ENCODE data around the gene FCMR. TPM values are rescaled to one million over a fixed set of nuclear protein-coding genes. Genes with fewer than 3 reads are reported as not detected.

Gene FCMR
- total and polyA plus RNA-seq, 2 donors (not counting 1 experiment from before 2014, with no cell fraction given): 711 to 931 TPM

- Histone ChIP-seq H2AFZ (ENCODE audit: insufficient read depth, low read depth, low read length, poor library complexity, severe bottlenecking) (peak overlapping the region; percentile 27), H3K9me3 (ENCODE audit: control extremely low read depth in 1 of 3, control insufficient read depth in 2 of 3, insufficient read depth in 1 of 3, low read length in 2 of 3) (no peaks in the 10 kb centered on the region), H3K36me3 (replicated peaks in 1 of 2; ENCODE audit: control extremely low read depth in 1 of 2, control insufficient read depth in 1 of 2, extremely low read depth in 1 of 2, insufficient read depth in 2 of 2, low read length in 1 of 2) (no peaks in the 10 kb centered on the region), H3K4me2 (replicated peaks; ENCODE audit: low read depth, low read length, poor library complexity, severe bottlenecking) (peak overlapping the region; percentile 82), H3K27ac (ENCODE audit: low read length in 2 of 2) (peak overlapping the region; percentile 88 to 96), H3K4me3 (ENCODE audit: control extremely low read depth in 1 of 5, extremely low read depth in 1 of 5, insufficient read depth in 1 of 5, low read depth in 2 of 5, low read length in 4 of 5) (no peak overlapping the region), H3K4me1 (ENCODE audit: control insufficient read depth in 2 of 2, insufficient read depth in 2 of 2, low read length in 2 of 2) (peaks cover 49 to 52% of the 10 kb centered on the region in 2 donors), H4K20me1 (ENCODE audit: control insufficient read depth, insufficient read depth, low read length, poor library complexity, severe bottlenecking) (no peaks in the 10 kb centered on the region), H3K9ac (ENCODE audit: low read length) (no peak overlapping the region), H3K79me2 (ENCODE audit: control insufficient read depth, insufficient read depth, low read length) (peaks cover 46% of the 10 kb centered on the region), H3K27me3 (replicated peaks in 1 of 4; ENCODE audit: control extremely low read depth in 1 of 4, control insufficient read depth in 3 of 4, insufficient read depth in 4 of 4, low read length in 3 of 4) (no peaks in the 10 kb centered on the region)
- WGBS (ENCODE audit: insufficient coverage): 4% methylated on average over 3 of the region's 8 CpGs
- ATAC-seq (ENCODE audit: low read depth): peak; percentile 23
- intact Hi-C loops (cut with micrococcal nuclease): loop anchor here (1.0 to 5.0 kb wide), 9 partner anchors 10 to 207 kb away; partner anchors contain the start of genes IL20 and IL24
- DNase-seq: peak; percentile 80
- TF ChIP-seq CTCF (IDR thresholded peaks at IDR 0.05) (peak; percentile 92), EZH2 (IDR thresholded peaks at IDR 0.05; ENCODE audit: borderline replicate concordance, insufficient read depth, low read depth, low read length, poor library complexity, severe bottlenecking) (no peak)
- ChIA-PET CTCF (interaction anchor here (0.6 to 14.5 kb wide), 40 partner anchors 8 to 438 kb away, joined by 3 to 723 read pairs (median 5); partner anchors contain the start of genes DYRK3, FCMR, IL19 and IL20), POLR2A (interaction anchor here (1.0 to 5.6 kb wide), 4 partner anchors 12 to 28 kb away, joined by 3 to 81 read pairs (median 37); partner anchors contain the start of gene FCMR)
- Mint-ChIP-seq H3K27ac (peak overlapping the region; percentile 99), H3K9me3 (ENCODE audit: insufficient read depth) (no peaks in the 10 kb centered on the region), H3K27me3 (no peaks in the 10 kb centered on the region), H3K4me3 (peak overlapping the region; percentile 55), H3K4me1 (peaks cover 46% of the 10 kb centered on the region)
Observed at GRCh38 chr1:206933333-206933945, 11.7 kb upstream of the FCMR start.

- DNase-seq: no peak
- H3K4me1 ChIP-seq (ENCODE audit: control insufficient read depth in 2 of 2, insufficient read depth in 2 of 2, low read length in 2 of 2): peaks cover 61 to 64% of the 10 kb centered on the region in 2 donors
- POLR2A ChIA-PET: interaction anchor here (0.6 to 5.6 kb wide), 4 partner anchors 11 to 44 kb away, joined by 4 to 81 read pairs (median 37); partner anchors contain the start of gene FCMR
- no peak for ATAC-seq (ENCODE audit: low read depth)
- H3K9me3 Mint-ChIP-seq (ENCODE audit: insufficient read depth): no peaks in the 10 kb centered on the region
- intact Hi-C loops (cut with micrococcal nuclease): loop anchor here (2.0 to 5.0 kb wide), 4 partner anchors 35 to 123 kb away; partner anchors contain the start of gene IL24
- peak overlapping the region; percentile 88 to 96 for H3K27ac ChIP-seq (ENCODE audit: low read length in 2 of 2)
- no peaks in the 10 kb centered on the region for H3K27me3 Mint-ChIP-seq
- peak overlapping the region; percentile 86 for H3K4me3 Mint-ChIP-seq
- TF ChIP-seq CTCF (IDR thresholded peaks at IDR 0.05) (no peak), EZH2 (IDR thresholded peaks at IDR 0.05; ENCODE audit: borderline replicate concordance, insufficient read depth, low read depth, low read length, poor library complexity, severe bottlenecking) (no peak)
- CTCF ChIA-PET: interaction anchor here (0.9 to 14.5 kb wide), 26 partner anchors 10 to 297 kb away, joined by 3 to 723 read pairs (median 5); partner anchors contain the start of genes DYRK3, FCMR, IL20 and PIGR
- peak overlapping the region; percentile 99 for H3K27ac Mint-ChIP-seq
- peaks cover 58% of the 10 kb centered on the region for H3K79me2 ChIP-seq (ENCODE audit: control insufficient read depth, insufficient read depth, low read length)
- no peaks in the 10 kb centered on the region for H3K9me3 ChIP-seq (ENCODE audit: control extremely low read depth in 1 of 3, control insufficient read depth in 2 of 3, insufficient read depth in 1 of 3, low read length in 2 of 3)
- H3K4me3 ChIP-seq (ENCODE audit: control extremely low read depth in 1 of 5, extremely low read depth in 1 of 5, insufficient read depth in 1 of 5, low read depth in 2 of 5, low read length in 4 of 5): no peak overlapping the region
- H3K9ac ChIP-seq (ENCODE audit: low read length): no peak overlapping the region
- H2AFZ ChIP-seq (ENCODE audit: insufficient read depth, low read depth, low read length, poor library complexity, severe bottlenecking): peak overlapping the region; percentile 10
- 84% methylated on average over 4 of the region's 8 CpGs for WGBS (ENCODE audit: insufficient coverage)
- peaks cover 59% of the 10 kb centered on the region for H3K4me1 Mint-ChIP-seq
- H3K27me3 ChIP-seq (replicated peaks in 1 of 4; ENCODE audit: control extremely low read depth in 1 of 4, control insufficient read depth in 3 of 4, insufficient read depth in 4 of 4, low read length in 3 of 4): no peaks in the 10 kb centered on the region
- H4K20me1 ChIP-seq (ENCODE audit: control insufficient read depth, insufficient read depth, low read length, poor library complexity, severe bottlenecking): no peaks in the 10 kb centered on the region
- H3K36me3 ChIP-seq (replicated peaks in 1 of 2; ENCODE audit: control extremely low read depth in 1 of 2, control insufficient read depth in 1 of 2, extremely low read depth in 1 of 2, insufficient read depth in 2 of 2, low read length in 1 of 2): no peaks in the 10 kb centered on the region
- H3K4me2 ChIP-seq (replicated peaks; ENCODE audit: low read depth, low read length, poor library complexity, severe bottlenecking): peak overlapping the region; percentile 82
Observed at GRCh38 chr1:206932177-206932576, 10.4 kb upstream of the FCMR start.

Data from B cell (primary cell).